ENCODE measurements around the gene TMEM147.

GRCh38 chr19:35585848-35586247 lies 40.4 kb downstream of the TMEM147 start, which contains the start of gene PMIS2:
- TF ChIP-seq, protein P1, sequence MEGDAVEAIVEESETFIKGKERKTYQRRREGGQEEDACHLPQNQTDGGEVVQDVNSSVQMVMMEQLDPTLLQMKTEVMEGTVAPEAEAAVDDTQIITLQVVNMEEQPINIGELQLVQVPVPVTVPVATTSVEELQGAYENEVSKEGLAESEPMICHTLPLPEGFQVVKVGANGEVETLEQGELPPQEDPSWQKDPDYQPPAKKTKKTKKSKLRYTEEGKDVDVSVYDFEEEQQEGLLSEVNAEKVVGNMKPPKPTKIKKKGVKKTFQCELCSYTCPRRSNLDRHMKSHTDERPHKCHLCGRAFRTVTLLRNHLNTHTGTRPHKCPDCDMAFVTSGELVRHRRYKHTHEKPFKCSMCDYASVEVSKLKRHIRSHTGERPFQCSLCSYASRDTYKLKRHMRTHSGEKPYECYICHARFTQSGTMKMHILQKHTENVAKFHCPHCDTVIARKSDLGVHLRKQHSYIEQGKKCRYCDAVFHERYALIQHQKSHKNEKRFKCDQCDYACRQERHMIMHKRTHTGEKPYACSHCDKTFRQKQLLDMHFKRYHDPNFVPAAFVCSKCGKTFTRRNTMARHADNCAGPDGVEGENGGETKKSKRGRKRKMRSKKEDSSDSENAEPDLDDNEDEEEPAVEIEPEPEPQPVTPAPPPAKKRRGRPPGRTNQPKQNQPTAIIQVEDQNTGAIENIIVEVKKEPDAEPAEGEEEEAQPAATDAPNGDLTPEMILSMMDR (IDR thresholded peaks at IDR 0.05; ENCODE audit: borderline replicate concordance, extremely low read depth, low read length, poor library complexity, severe bottlenecking) = no peak
- TF ChIP-seq EZH2 (IDR thresholded peaks at IDR 0.05; ENCODE audit: borderline replicate concordance, low read depth, low read length, severe bottlenecking) = no peak

Data from DND-41 (cell line).